ENCODE data around the gene TBXAS1. TPM values are rescaled to one million over a fixed set of nuclear protein-coding genes. Genes with fewer than 3 reads are reported as not detected.

Gene TBXAS1
- total RNA-seq, 1 donor from 2014 or later, result 5.0 TPM

GRCh38 chr7:139851770-139852481 is 22.9 kb downstream of the TBXAS1 start:
- no peak for ATAC-seq
- no peak for DNase-seq
- intact Hi-C loops (cut with micrococcal nuclease), result no loop called here

GRCh38 chr7:139852482-139852845 is 23.4 kb downstream of the TBXAS1 start:
- ATAC-seq, result no peak
- no peak for DNase-seq
- intact Hi-C loops (cut with micrococcal nuclease), result no loop called here

DNA sequence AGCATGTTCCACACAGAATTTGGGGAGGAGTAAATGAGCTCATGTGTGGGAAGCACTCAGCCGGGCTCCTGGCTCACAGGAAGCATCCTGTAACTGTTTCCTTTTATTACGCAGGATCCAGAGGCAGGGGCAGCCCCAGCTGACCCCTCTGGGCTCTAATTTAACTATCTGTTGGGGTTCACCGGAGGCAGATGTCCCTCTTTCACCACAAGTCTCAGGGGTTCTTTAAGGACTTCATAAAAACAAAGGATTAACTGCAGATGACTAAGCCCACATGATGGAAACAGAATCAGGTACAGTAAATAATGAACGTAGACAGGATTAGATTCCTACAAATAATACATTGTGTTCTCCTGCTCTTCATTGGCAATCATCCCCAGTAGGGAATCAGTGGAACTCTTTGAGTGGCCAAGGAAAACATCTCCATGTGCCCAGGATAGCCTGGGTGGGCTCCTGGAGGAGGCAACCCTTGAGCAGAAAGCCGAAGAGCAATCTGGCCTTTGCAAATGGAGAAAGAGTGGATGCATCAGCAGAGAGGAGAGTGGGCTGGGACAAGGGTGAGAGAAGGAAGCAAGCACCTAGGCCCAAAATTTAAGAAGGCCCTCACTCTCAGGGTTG is 24.6 kb downstream of the TBXAS1 start:
- ATAC-seq (no peak), DNase-seq (no peak)
- intact Hi-C loops (cut with micrococcal nuclease), result no loop called here

DNA sequence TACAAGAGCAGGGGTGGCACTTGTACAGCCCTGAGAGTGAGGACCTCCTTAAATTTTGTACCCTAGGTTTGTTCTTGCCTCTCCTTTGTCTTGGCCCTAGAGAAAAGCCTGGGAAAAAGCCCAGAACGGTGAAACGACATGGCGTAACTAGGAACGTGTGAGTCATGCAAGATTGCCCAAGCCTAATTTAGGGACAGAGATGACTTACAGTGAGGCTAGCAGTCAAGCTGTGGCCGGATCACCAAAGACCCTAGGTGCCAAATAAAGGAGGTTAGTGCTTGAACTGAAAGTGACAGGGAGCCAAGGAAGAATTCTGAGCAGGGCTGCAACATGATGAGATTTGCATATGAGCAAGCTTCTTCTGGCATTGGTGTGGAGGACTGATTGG is 25.1 kb downstream of the TBXAS1 start:
- intact Hi-C loops (cut with micrococcal nuclease), result no loop called here
- ATAC-seq, result peak; percentile 64
- DNase-seq, result no peak

DNA sequence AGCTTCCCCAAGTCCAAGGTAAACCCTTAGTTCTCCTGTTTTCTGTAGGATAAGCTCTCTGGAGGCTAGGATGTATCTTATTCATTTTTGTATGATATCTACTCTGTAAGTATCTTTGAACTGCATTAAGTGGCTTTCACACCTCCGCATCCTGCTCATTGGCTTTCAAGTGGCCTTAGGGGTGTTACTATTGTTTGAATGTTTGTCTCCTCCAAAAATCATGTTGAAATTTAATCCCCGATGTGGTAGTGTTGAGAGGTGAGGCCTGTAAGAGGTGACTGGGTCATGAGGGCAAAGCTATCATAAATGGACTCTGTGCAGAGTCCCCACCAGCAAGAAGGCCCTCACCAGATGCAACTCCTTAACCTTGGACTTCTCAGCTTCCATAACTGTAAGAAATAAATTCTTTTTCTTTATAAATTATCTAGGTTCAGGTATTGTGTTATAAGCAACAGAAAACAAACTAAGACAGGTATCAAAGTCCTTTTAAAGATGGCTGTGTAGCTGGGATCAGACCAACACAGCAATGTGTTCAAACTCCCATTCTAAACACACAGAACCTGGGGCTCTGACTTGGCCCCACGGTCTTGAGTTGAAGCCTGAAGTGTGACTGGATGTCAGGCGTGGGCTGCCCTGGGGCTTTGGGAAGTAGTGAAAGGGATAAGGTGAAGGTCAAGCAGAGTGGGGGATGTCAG is 25.9 kb downstream of the TBXAS1 start:
- intact Hi-C loops (cut with micrococcal nuclease), result no loop called here

GRCh38 chr7:139855498-139856270 is 26.6 kb downstream of the TBXAS1 start:
- intact Hi-C loops (cut with micrococcal nuclease), result no loop called here
- ATAC-seq (peak; percentile 77), DNase-seq (no peak)

More for the DNA sequence above, 25.9 kb downstream of the TBXAS1 start:
- ATAC-seq (no peak), DNase-seq (no peak)

GRCh38 chr7:139857791-139858190 is 28.7 kb downstream of the TBXAS1 start:
- DNase-seq, result no peak
- intact Hi-C loops (cut with micrococcal nuclease), result no loop called here
- no peak for ATAC-seq

DNA sequence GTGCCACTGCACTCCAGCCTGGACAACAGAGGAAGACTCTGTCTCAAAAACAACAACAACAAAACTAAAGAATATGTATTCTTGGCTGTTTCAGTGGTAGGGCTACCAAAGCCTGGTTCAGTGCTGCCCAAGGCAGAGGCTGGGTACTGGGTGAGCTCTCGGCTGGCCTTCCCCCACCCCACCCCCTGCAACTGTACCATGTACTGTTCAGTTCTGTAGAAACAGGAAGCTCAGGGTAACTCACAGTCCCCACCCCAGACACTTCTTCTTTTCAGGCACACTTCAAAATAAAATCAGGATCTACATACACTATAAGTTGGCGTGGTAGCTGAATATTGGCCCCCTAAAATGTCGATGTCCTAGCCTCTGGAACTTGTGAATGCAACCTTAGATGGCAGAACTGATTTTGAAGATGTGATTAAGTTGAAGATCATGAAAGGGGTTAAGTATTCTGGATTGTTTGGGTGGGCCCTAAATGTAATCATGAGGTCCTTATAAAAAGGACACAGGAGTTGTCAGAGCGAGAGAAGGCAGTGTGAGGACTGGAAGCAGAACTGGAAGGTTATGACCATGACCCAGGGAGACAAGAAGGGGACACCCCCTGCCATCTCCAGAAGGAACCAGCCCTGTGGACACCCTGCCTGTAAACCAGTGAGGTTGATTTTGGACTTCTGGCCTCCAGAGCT is 31.2 kb downstream of the TBXAS1 start:
- ATAC-seq (peak; percentile 87), DNase-seq (peak; percentile 50)
- intact Hi-C loops (cut with micrococcal nuclease), result no loop called here

DNA sequence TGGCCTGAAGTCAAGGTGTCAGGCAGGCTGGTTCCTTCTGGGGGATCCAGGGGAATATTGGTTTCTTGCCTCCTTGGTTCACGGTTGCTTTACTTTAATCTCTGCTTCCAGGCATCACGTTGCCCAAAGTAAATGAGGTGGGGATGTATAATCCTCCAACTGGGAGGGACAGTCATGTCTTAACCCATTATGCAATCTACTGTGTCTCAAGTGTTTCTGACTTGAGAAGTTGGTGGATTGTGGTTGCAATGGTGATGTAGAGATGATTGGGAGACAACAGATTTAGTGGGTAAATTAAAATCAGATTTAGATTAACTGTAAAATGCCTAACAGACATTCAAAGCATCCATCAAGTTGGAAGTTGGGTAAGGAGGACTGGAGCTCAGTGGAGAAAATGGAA is 32.7 kb downstream of the TBXAS1 start:
- no peak for DNase-seq
- intact Hi-C loops (cut with micrococcal nuclease), result no loop called here
- no peak for ATAC-seq

DNA sequence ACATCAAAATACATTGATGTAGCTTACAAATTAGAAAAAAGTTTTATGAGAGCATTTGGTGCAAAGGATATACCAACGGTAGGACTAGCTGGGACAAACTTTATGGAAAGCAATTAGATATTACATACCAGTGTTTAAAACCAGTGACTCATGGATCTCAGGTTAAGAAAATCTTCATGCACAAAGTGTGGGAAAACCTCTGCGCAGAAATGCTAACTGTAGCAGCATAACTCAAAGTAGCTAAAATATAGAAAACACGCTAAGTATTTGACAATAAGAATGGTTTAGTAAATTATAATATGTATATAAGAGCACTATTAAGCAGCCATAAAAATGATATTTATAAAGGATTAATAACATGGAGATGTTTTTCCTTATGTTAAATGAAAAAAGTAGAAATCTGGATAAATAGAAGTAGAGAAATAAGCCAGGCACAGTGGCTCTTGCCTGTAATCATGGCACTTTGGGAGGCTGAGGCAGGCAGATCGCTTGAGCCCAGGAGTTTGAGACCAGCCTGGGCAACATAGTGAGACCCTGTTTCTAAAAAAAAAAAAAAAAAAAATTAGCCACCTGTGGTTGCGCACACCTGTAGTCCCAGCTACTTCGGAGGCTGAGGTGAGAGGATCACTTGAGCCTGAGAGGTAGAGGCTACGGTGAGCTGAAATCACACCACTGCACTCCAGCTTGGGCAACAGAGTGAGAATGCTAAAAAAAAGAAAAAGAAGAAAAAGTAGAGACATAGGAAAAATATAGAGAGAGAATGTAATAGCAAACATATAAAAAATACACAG is 37.2 kb downstream of the TBXAS1 start:
- DNase-seq (no peak), ATAC-seq (no peak)
- intact Hi-C loops (cut with micrococcal nuclease), result no loop called here

DNA sequence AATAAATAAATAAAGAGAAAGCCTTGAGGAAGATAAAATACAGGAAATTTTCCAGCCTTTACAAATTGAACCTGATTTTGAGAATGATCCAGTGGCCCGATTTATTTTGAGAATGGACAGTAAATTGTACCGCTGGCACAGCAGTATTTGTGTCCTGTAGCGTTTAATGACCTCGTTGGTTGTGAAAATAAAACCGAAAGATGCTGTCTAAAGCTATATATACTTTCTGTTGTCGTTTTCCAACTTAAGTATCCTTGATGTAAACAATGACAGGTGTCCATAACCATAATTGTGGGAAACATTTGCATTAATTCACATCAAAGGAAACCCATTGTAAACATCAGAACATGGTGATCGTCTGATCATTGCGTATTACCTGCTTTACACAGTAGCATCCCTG is 38.8 kb downstream of the TBXAS1 start:
- no peak for ATAC-seq
- DNase-seq, result no peak
- intact Hi-C loops (cut with micrococcal nuclease), result no loop called here

GRCh38 chr7:139869886-139870285 is 40.8 kb downstream of the TBXAS1 start:
- DNase-seq (no peak), ATAC-seq (no peak)
- intact Hi-C loops (cut with micrococcal nuclease), result no loop called here

- ATAC-seq, result no peak
- intact Hi-C loops (cut with micrococcal nuclease), result no loop called here
These were observed 41.3 kb downstream of the TBXAS1 start for GRCh38 chr7:139870380-139870779.

DNA sequence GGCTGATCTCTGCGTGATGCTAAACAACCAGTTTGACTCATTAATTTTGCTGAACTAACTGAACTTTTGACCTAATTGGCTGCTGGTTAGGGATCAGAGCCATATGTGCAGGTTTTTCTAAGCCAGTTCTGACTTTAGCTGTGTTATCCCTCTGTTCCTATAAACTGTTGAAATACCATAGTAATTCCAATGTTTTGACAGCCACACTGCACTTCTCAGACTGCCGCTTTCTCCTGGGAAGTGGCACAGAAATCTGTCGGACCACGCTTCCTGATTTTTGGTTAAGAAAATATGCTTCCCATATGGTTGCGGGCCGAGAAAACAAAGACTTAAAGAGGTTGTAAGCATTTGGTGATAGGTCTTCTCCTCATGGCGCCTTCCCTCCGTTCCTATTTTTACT is 42.3 kb downstream of the TBXAS1 start:
- DNase-seq (no peak), ATAC-seq (no peak)
- intact Hi-C loops (cut with micrococcal nuclease), result no loop called here

More at GRCh38 chr7:139870380-139870779, 41.3 kb downstream of the TBXAS1 start:
- DNase-seq, result no peak

GRCh38 chr7:139871820-139872219 is 42.8 kb downstream of the TBXAS1 start:
- DNase-seq (no peak), ATAC-seq (no peak)
- intact Hi-C loops (cut with micrococcal nuclease), result no loop called here

GRCh38 chr7:139873593-139874301 is 44.7 kb downstream of the TBXAS1 start:
- intact Hi-C loops (cut with micrococcal nuclease), result no loop called here
- no peak for DNase-seq
- peak; percentile 35 for ATAC-seq

GRCh38 chr7:139874302-139874629 is 45.2 kb downstream of the TBXAS1 start:
- no peak for ATAC-seq
- intact Hi-C loops (cut with micrococcal nuclease), result no loop called here
- DNase-seq, result no peak

GRCh38 chr7:139875821-139876241 is 46.8 kb downstream of the TBXAS1 start:
- intact Hi-C loops (cut with micrococcal nuclease), result no loop called here
- DNase-seq, result no peak

More at GRCh38 chr7:139875821-139876241, 46.8 kb downstream of the TBXAS1 start:
- ATAC-seq, result peak; percentile 81

Measured in left ventricle myocardium superior (tissue), 1 donor.